CD4-positive, CD25-positive, alpha-beta regulatory T cell (primary cell): ENCODE measurements around the gene GFOD1. TPM values are rescaled to one million over a fixed set of nuclear protein-coding genes. Genes with fewer than 3 reads are reported as not detected.

Source experiments
- ATAC-seq, 2 donors: fragments of 150-1000 bp; cut with Tn5 transposase; one replicate each; pipeline ENCODE4 v1.10.0; 2021; ENCODE audit warnings: low read depth in 2 of 2, moderate number of reproducible peaks in 2 of 2, moderate library complexity in 1 of 2
- DNase-seq, 3 donors: peaks; one replicate each; pipeline versions ENCODE4 v3.0.0 to v3.0.0-alpha.2; 2012 to 2022; ENCODE audit warnings: mixed read lengths in 1 of 3
- H3K27ac ChIP-seq: one replicate; pipeline ENCODE4 v1.7.0; 2013; ENCODE audit warnings: mild to moderate bottlenecking, low read length; ENCODE audit not compliant: insufficient read depth, poor library complexity, severe bottlenecking
- H3K27me3 ChIP-seq: one replicate; pipeline ENCODE4 v1.7.0; 2013; ENCODE audit warnings: low read length; ENCODE audit not compliant: control insufficient read depth, insufficient read depth
- H3K36me3 ChIP-seq: one replicate; pipeline ENCODE4 v1.7.0; 2013; ENCODE audit warnings: mild to moderate bottlenecking, low read length, moderate library complexity; ENCODE audit not compliant: control insufficient read depth, insufficient read depth
- H3K4me1 ChIP-seq: 2 replicates; pipeline ENCODE4 v1.7.0; 2013; ENCODE audit warnings: mild to moderate bottlenecking, low read length; ENCODE audit not compliant: insufficient read depth, control insufficient read depth, poor library complexity, severe bottlenecking
- H3K4me3 ChIP-seq: one replicate; pipeline ENCODE4 v1.7.0; 2013; ENCODE audit warnings: low read depth, mild to moderate bottlenecking, low read length, moderate library complexity
- H3K9me3 ChIP-seq, 2 experiments: 1 replicate in 1 of 2; 2 replicates in 1 of 2; pipeline ENCODE4 v1.7.0; 2013; ENCODE audit warnings: low read length in 2 of 2, mild to moderate bottlenecking in 1 of 2, moderate library complexity in 1 of 2; ENCODE audit not compliant: control insufficient read depth in 2 of 2
- H3K27ac Mint-ChIP-seq, 3 donors: one replicate each; pipeline ENCODE4 v1.8.0; 2020 to 2022; ENCODE audit warnings: mild to moderate bottlenecking in 3 of 3, mixed read lengths in 3 of 3, moderate library complexity in 2 of 3
- H3K27me3 Mint-ChIP-seq: one replicate; pipeline ENCODE4 v1.8.0; 2022; ENCODE audit warnings: mild to moderate bottlenecking, mixed read lengths
- H3K36me3 Mint-ChIP-seq: one replicate; pipeline ENCODE4 v1.8.0; 2020; ENCODE audit warnings: mixed read lengths
- H3K4me1 Mint-ChIP-seq, 4 donors: one replicate each; pipeline ENCODE4 v1.8.0; 2020 to 2022; ENCODE audit warnings: mixed read lengths in 4 of 4, mild to moderate bottlenecking in 1 of 4
- H3K4me3 Mint-ChIP-seq, 4 donors: one replicate each; pipeline ENCODE4 v1.8.0; 2020 to 2022; ENCODE audit warnings: mild to moderate bottlenecking in 4 of 4, mixed read lengths in 4 of 4, moderate library complexity in 3 of 4
- H3K9me3 Mint-ChIP-seq, 7 donors: one replicate each; pipeline ENCODE4 v1.8.0; 2020 to 2022; ENCODE audit warnings: mixed read lengths in 7 of 7, mild to moderate bottlenecking in 3 of 7, moderate library complexity in 2 of 7
- polyA plus RNA-seq, 4 donors: library from polyadenylated mRNA; unstranded; fragments of 300-500 nt; fragmentation: Illumina TruSeq; gene quantifications; one replicate each; pipeline ENCODE4 v1.2.3, GENCODE V29; 2021
- total RNA-seq: library from RNA; stranded (reverse); gene quantifications from one replicate; pipeline ENCODE4 v1.2.3, GENCODE V29; 2022

GFOD1 gene
- total and polyA plus RNA-seq, 5 donors from 2014 or later: 0.06 to 1.8 (median 0.17) TPM

GRCh38 chr6:13355043-13355945, 132.1 kb downstream of the GFOD1 start:
- ATAC-seq (peak; percentile 25 to 35), DNase-seq (peak in 2 of 3 donors; percentile 20 to 62)
- Mint-ChIP-seq H3K4me3 (peak overlapping the region; percentile 73 to 87 (median 84)), H3K27me3 (no peaks in the 10 kb centered on the region), H3K4me1 (peaks cover 29 to 37% (median 32%) of the 10 kb centered on the region in 4 donors), H3K27ac (peak overlapping the region; percentile 85 to 87 (median 86)), H3K9me3 (no peaks in the 10 kb centered on the region), H3K36me3 (no peaks in the 10 kb centered on the region)
- no peaks in the 10 kb centered on the region for H3K9me3 ChIP-seq
- peaks cover 27% of the 10 kb centered on the region for H3K4me1 ChIP-seq
- peak overlapping the region; percentile 83 for H3K4me3 ChIP-seq
- no peaks in the 10 kb centered on the region for H3K27me3 ChIP-seq
- peak overlapping the region; percentile 64 for H3K27ac ChIP-seq
- no peaks in the 10 kb centered on the region for H3K36me3 ChIP-seq

GRCh38 chr6:13354331-13355042, 132.9 kb downstream of the GFOD1 start:
- no peaks in the 10 kb centered on the region for H3K36me3 Mint-ChIP-seq
- no peaks in the 10 kb centered on the region for H3K9me3 ChIP-seq
- ATAC-seq: no peak
- no peaks in the 10 kb centered on the region for H3K9me3 Mint-ChIP-seq
- H3K36me3 ChIP-seq: no peaks in the 10 kb centered on the region
- H3K4me1 Mint-ChIP-seq: peaks cover 29 to 39% (median 32%) of the 10 kb centered on the region in 4 donors
- H3K4me3 Mint-ChIP-seq: peak overlapping the region in 1 of 4 donors; percentile 7
- peak overlapping the region; percentile 85 to 87 (median 86) for H3K27ac Mint-ChIP-seq
- no peaks in the 10 kb centered on the region for H3K27me3 ChIP-seq
- peak overlapping the region; percentile 83 for H3K4me3 ChIP-seq
- no peaks in the 10 kb centered on the region for H3K27me3 Mint-ChIP-seq
- H3K27ac ChIP-seq: no peak overlapping the region
- DNase-seq: no peak
- H3K4me1 ChIP-seq: peaks cover 27% of the 10 kb centered on the region

GRCh38 chr6:13352165-13352564, 135.2 kb downstream of the GFOD1 start:
- no peaks in the 10 kb centered on the region for H3K9me3 Mint-ChIP-seq
- Histone ChIP-seq H3K36me3 (no peaks in the 10 kb centered on the region), H3K4me1 (peaks cover 27% of the 10 kb centered on the region), H3K27ac (no peak overlapping the region), H3K4me3 (no peak overlapping the region), H3K27me3 (no peaks in the 10 kb centered on the region), H3K9me3 (no peaks in the 10 kb centered on the region)
- ATAC-seq (no peak), DNase-seq (no peak)
- H3K36me3 Mint-ChIP-seq: no peaks in the 10 kb centered on the region
- no peak overlapping the region for H3K27ac Mint-ChIP-seq
- H3K4me3 Mint-ChIP-seq: no peak overlapping the region
- peaks cover 22 to 39% (median 31%) of the 10 kb centered on the region in 4 donors for H3K4me1 Mint-ChIP-seq
- H3K27me3 Mint-ChIP-seq: peaks cover 4% of the 10 kb centered on the region

GRCh38 chr6:13351271-13351670, 136.1 kb downstream of the GFOD1 start:
- no peaks in the 10 kb centered on the region for H3K9me3 ChIP-seq
- peaks cover 4% of the 10 kb centered on the region for H3K27me3 Mint-ChIP-seq
- no peaks in the 10 kb centered on the region for H3K36me3 ChIP-seq
- H3K4me3 Mint-ChIP-seq: no peak overlapping the region
- H3K27me3 ChIP-seq: no peaks in the 10 kb centered on the region
- no peak for ATAC-seq
- no peaks in the 10 kb centered on the region for H3K9me3 Mint-ChIP-seq
- no peak for DNase-seq
- H3K4me3 ChIP-seq: no peak overlapping the region
- no peaks in the 10 kb centered on the region for H3K36me3 Mint-ChIP-seq
- H3K4me1 ChIP-seq: peaks cover 22% of the 10 kb centered on the region
- no peak overlapping the region for H3K27ac Mint-ChIP-seq
- H3K27ac ChIP-seq: no peak overlapping the region
- H3K4me1 Mint-ChIP-seq: peaks cover 18 to 32% (median 25%) of the 10 kb centered on the region in 4 donors

- no peaks in the 10 kb centered on the region for H3K36me3 Mint-ChIP-seq
- no peaks in the 10 kb centered on the region for H3K9me3 Mint-ChIP-seq
- Histone ChIP-seq H3K36me3 (no peaks in the 10 kb centered on the region), H3K4me3 (no peak overlapping the region), H3K9me3 (no peaks in the 10 kb centered on the region), H3K27me3 (no peaks in the 10 kb centered on the region), H3K4me1 (peaks cover 9% of the 10 kb centered on the region), H3K27ac (no peak overlapping the region)
- peaks cover 5 to 19% (median 12%) of the 10 kb centered on the region in 4 donors for H3K4me1 Mint-ChIP-seq
- H3K4me3 Mint-ChIP-seq: no peak overlapping the region
- no peak overlapping the region for H3K27ac Mint-ChIP-seq
- no peak for DNase-seq
- no peak for ATAC-seq
- H3K27me3 Mint-ChIP-seq: peaks cover 4% of the 10 kb centered on the region
Observed at GRCh38 chr6:13349811-13350506, 137.4 kb downstream of the GFOD1 start.

GRCh38 chr6:13348334-13349113, 138.9 kb downstream of the GFOD1 start:
- Histone ChIP-seq H3K36me3 (no peaks in the 10 kb centered on the region), H3K4me3 (no peak overlapping the region), H3K27ac (no peak overlapping the region), H3K4me1 (no peaks in the 10 kb centered on the region), H3K9me3 (no peaks in the 10 kb centered on the region), H3K27me3 (no peaks in the 10 kb centered on the region)
- Mint-ChIP-seq H3K9me3 (no peaks in the 10 kb centered on the region), H3K4me1 (peaks cover 0 to 7% (median 1%) of the 10 kb centered on the region in 4 donors), H3K27me3 (peaks cover 4% of the 10 kb centered on the region), H3K27ac (no peak overlapping the region), H3K36me3 (no peaks in the 10 kb centered on the region), H3K4me3 (no peak overlapping the region)
- DNase-seq (no peak), ATAC-seq (no peak)

GRCh38 chr6:13346245-13346644, 141.2 kb downstream of the GFOD1 start:
- Mint-ChIP-seq H3K27ac (no peak overlapping the region), H3K36me3 (no peaks in the 10 kb centered on the region), H3K4me3 (no peak overlapping the region), H3K4me1 (peaks cover 0 to 4% (median 0%) of the 10 kb centered on the region in 4 donors), H3K27me3 (peaks cover 4% of the 10 kb centered on the region), H3K9me3 (peaks cover 0 to 7% (median 0%) of the 10 kb centered on the region in 7 donors)
- Histone ChIP-seq H3K27me3 (no peaks in the 10 kb centered on the region), H3K4me3 (no peak overlapping the region), H3K36me3 (no peaks in the 10 kb centered on the region), H3K27ac (no peak overlapping the region), H3K4me1 (no peaks in the 10 kb centered on the region), H3K9me3 (no peaks in the 10 kb centered on the region)
- ATAC-seq: no peak
- DNase-seq: no peak
